HEK293 (cell line): ENCODE measurements around the gene DLK1.

Source experiments
- CTCF ChIA-PET: fragments of 350-600 bp; formaldehyde crosslinking; extraction: SDS; loops from one replicate; lab custom pipeline; 2021; ENCODE audit warnings: antibody characterized with exemption; lab: Yijun Ruan, JAX
- POLR2A ChIA-PET: fragments of 300-600 bp; formaldehyde crosslinking; extraction: SDS; loops from one replicate; lab custom pipeline; 2020; ENCODE audit warnings: antibody characterized with exemption, inconsistent platforms; lab: Yijun Ruan, JAX
- H3K27ac ChIP-seq: fragments of 200-500 bp; sonication (Bioruptor generic); 2 replicates; pipeline ENCODE4 v1.5.1; 2014; ENCODE audit warnings: low read depth, low read length, control low read depth, inconsistent platforms; ENCODE audit errors: extremely low read depth
- H3K36me3 ChIP-seq, 2 experiments: fragments of 200-500 bp in 1 of 2; sonication (Bioruptor generic) in 1 of 2; 1 replicate in 1 of 2; 2 replicates in 1 of 2; pipeline ENCODE4 v1.5.1; 2014 to 2017; ENCODE audit warnings: inconsistent platforms in 2 of 2, low read length in 2 of 2; ENCODE audit not compliant: control insufficient read depth in 2 of 2, insufficient read depth in 1 of 2
- H3K4me1 ChIP-seq: fragments of 200-500 bp; sonication (Bioruptor generic); 2 replicates; pipeline ENCODE4 v1.5.1; 2014; ENCODE audit warnings: mild to moderate bottlenecking, low read length, inconsistent platforms; ENCODE audit not compliant: control insufficient read depth, insufficient read depth
- H3K4me3 ChIP-seq: 2 replicates; pipeline ENCODE4 v1.5.1; 2011; ENCODE audit warnings: low read depth, mild to moderate bottlenecking, control low read depth, low read length, moderate library complexity
- H3K9me3 ChIP-seq: fragments of 200-500 bp; sonication (Bioruptor generic); 2 replicates; pipeline ENCODE4 v1.5.1; 2014; ENCODE audit warnings: low read depth, low read length, inconsistent platforms; ENCODE audit not compliant: control insufficient read depth, insufficient read depth
- BCL11A ChIP-seq: fragments of 450-650 bp; formaldehyde crosslinking; IDR thresholded peaks from 2 replicates; pipeline ENCODE4 v1.5.1; 2016; ENCODE audit warnings: low read depth, missing biosample characterization, missing genetic modification characterization
- IKZF3 ChIP-seq: fragments of 450-650 bp; IDR thresholded peaks from 2 replicates; pipeline ENCODE4 v1.5.0; 2018; ENCODE audit warnings: missing biosample characterization, mild to moderate bottlenecking, missing genetic modification characterization, moderate library complexity
- KLF1 ChIP-seq: fragments of 450-650 bp; formaldehyde crosslinking; IDR thresholded peaks from 2 replicates; pipeline ENCODE4 v1.5.1; 2016; ENCODE audit warnings: missing biosample characterization, missing genetic modification characterization
- PRDM1 ChIP-seq: fragments of 450-650 bp; formaldehyde crosslinking; IDR thresholded peaks from 2 replicates; pipeline ENCODE4; 2016; ENCODE audit warnings: missing biosample characterization, missing genetic modification characterization
- PRDM2 ChIP-seq: fragments of 450-650 bp; formaldehyde crosslinking; IDR thresholded peaks from 2 replicates; pipeline ENCODE4 v1.5.1; 2016; ENCODE audit warnings: missing biosample characterization, missing genetic modification characterization, borderline replicate concordance
- PRDM6 ChIP-seq: fragments of 450-650 bp; formaldehyde crosslinking; IDR thresholded peaks from 2 replicates; pipeline ENCODE4 v1.5.1; 2017; ENCODE audit warnings: missing biosample characterization, missing genetic modification characterization
- SETDB1 ChIP-seq: IDR thresholded peaks from one replicate; pipeline ENCODE4 v1.6.1; 2017; ENCODE audit warnings: mild to moderate bottlenecking, low read length, moderate library complexity, mixed read lengths; ENCODE audit not compliant: insufficient read length
- SP7 ChIP-seq: fragments of 450-650 bp; formaldehyde crosslinking; IDR thresholded peaks from 2 replicates; pipeline ENCODE4 v1.5.1; 2016; ENCODE audit warnings: missing biosample characterization, missing genetic modification characterization
- TCF7L2 ChIP-seq: IDR thresholded peaks from 2 replicates; pipeline ENCODE4 v1.6.1; 2011; ENCODE audit warnings: low read depth, mild to moderate bottlenecking, inconsistent platforms, low read length, moderate library complexity, borderline replicate concordance
- ZBTB48 ChIP-seq: fragments of 450-650 bp; formaldehyde crosslinking; IDR thresholded peaks from 2 replicates; pipeline ENCODE4 v1.5.1; 2016; ENCODE audit warnings: missing biosample characterization, missing genetic modification characterization
- ZFP3 ChIP-seq: fragments of 450-650 bp; formaldehyde crosslinking; IDR thresholded peaks from 2 replicates; pipeline ENCODE4 v1.5.1; 2016; ENCODE audit warnings: low read depth, missing biosample characterization, missing genetic modification characterization
- ZNF10 ChIP-seq: fragments of 450-650 bp; formaldehyde crosslinking; IDR thresholded peaks from 2 replicates; pipeline ENCODE4 v1.5.1; 2017; ENCODE audit warnings: missing biosample characterization, missing genetic modification characterization
- ZNF175 ChIP-seq: fragments of 450-650 bp; formaldehyde crosslinking; IDR thresholded peaks from 2 replicates; pipeline ENCODE4 v1.5.1; 2016; ENCODE audit warnings: missing biosample characterization, missing genetic modification characterization
- ZNF18 ChIP-seq: fragments of 450-650 bp; formaldehyde crosslinking; IDR thresholded peaks from 2 replicates; pipeline ENCODE4 v1.5.1; 2016; ENCODE audit warnings: missing biosample characterization, missing genetic modification characterization
- ZNF202 ChIP-seq: fragments of 450-650 bp; formaldehyde crosslinking; IDR thresholded peaks from 2 replicates; pipeline ENCODE4 v1.5.1; 2016; ENCODE audit warnings: missing biosample characterization, missing genetic modification characterization, borderline replicate concordance
- ZNF266 ChIP-seq: fragments of 450-650 bp; formaldehyde crosslinking; IDR thresholded peaks from 2 replicates; pipeline ENCODE4 v1.5.1; 2016; ENCODE audit warnings: missing biosample characterization, missing genetic modification characterization, low read depth
- ZNF311 ChIP-seq: fragments of 450-650 bp; formaldehyde crosslinking; IDR thresholded peaks from 2 replicates; pipeline ENCODE4 v1.5.1; 2017; ENCODE audit warnings: missing biosample characterization, missing genetic modification characterization, borderline replicate concordance
- ZNF37A ChIP-seq: fragments of 450-650 bp; IDR thresholded peaks from 2 replicates; pipeline ENCODE4 v1.5.1; 2018; ENCODE audit warnings: missing biosample characterization, missing genetic modification characterization
- ZNF404 ChIP-seq: fragments of 450-650 bp; formaldehyde crosslinking; IDR thresholded peaks from 2 replicates; pipeline ENCODE4 v1.5.1; 2017; ENCODE audit warnings: missing biosample characterization, missing genetic modification characterization
- ZNF514 ChIP-seq: fragments of 450-650 bp; formaldehyde crosslinking; IDR thresholded peaks from 2 replicates; pipeline ENCODE4 v1.5.1; 2016; ENCODE audit warnings: missing biosample characterization, missing genetic modification characterization
- ZNF548 ChIP-seq: fragments of 450-650 bp; formaldehyde crosslinking; IDR thresholded peaks from 2 replicates; pipeline ENCODE4 v1.5.1; 2016; ENCODE audit warnings: missing biosample characterization, missing genetic modification characterization
- ZNF629 ChIP-seq: fragments of 450-650 bp; formaldehyde crosslinking; IDR thresholded peaks from 2 replicates; pipeline ENCODE4 v1.5.1; 2017; ENCODE audit warnings: missing biosample characterization, missing genetic modification characterization
- ZNF658 ChIP-seq: fragments of 450-650 bp; formaldehyde crosslinking; IDR thresholded peaks from 2 replicates; pipeline ENCODE4; 2016; ENCODE audit warnings: missing biosample characterization, missing genetic modification characterization

DLK1 gene

GRCh38 chr14:100777818-100778525, 51.3 kb downstream of the DLK1 start:
- ChIA-PET CTCF (no interaction called here), POLR2A (no interaction called here)
- Histone ChIP-seq H3K36me3 (no peaks in the 10 kb centered on the region), H3K27ac (no peak overlapping the region), H3K9me3 (no peaks in the 10 kb centered on the region), H3K4me3 (no peak overlapping the region), H3K4me1 (no peaks in the 10 kb centered on the region)
- no peak for TF ChIP-seq PRDM6 (tag by site-specific recombination)
- TF ChIP-seq ZNF514: no peak
- no peak for TF ChIP-seq SP7 (tag by site-specific recombination)
- no peak for TF ChIP-seq ZNF548 (tag by site-specific recombination)
- no peak for TF ChIP-seq PRDM2
- no peak for TF ChIP-seq ZNF10
- no peak for TF ChIP-seq ZNF658 (tag by site-specific recombination)
- no peak for TF ChIP-seq ZNF18 (tag by site-specific recombination)
- no peak for TF ChIP-seq ZNF266 (tag by site-specific recombination)

GRCh38 chr14:100778526-100778882, 51.8 kb downstream of the DLK1 start:
- no peak for TF ChIP-seq ZNF175
- Histone ChIP-seq H3K4me1 (no peaks in the 10 kb centered on the region), H3K27ac (no peak overlapping the region), H3K36me3 (no peaks in the 10 kb centered on the region), H3K9me3 (no peaks in the 10 kb centered on the region), H3K4me3 (no peak overlapping the region)
- POLR2A ChIA-PET: no interaction called here
- CTCF ChIA-PET: no interaction called here

- Histone ChIP-seq H3K36me3 (no peaks in the 10 kb centered on the region), H3K4me1 (no peaks in the 10 kb centered on the region), H3K9me3 (no peaks in the 10 kb centered on the region), H3K4me3 (no peak overlapping the region), H3K27ac (no peak overlapping the region)
- ChIA-PET POLR2A (no interaction called here), CTCF (no interaction called here)
- TF ChIP-seq ZNF37A (tag by site-specific recombination) (no peak), TCF7L2 (no peak), ZNF311 (tag by site-specific recombination) (no peak), ZBTB48 (no peak), PRDM1 (no peak), BCL11A (tag by site-specific recombination) (no peak), KLF1 (no peak), ZNF202 (tag by site-specific recombination) (no peak), SP7 (tag by site-specific recombination) (no peak), ZNF629 (tag by site-specific recombination) (no peak), ZFP3 (tag by site-specific recombination) (no peak), ZNF404 (no peak), IKZF3 (tag by site-specific recombination) (no peak), SETDB1 (no peak)
These were observed 52.4 kb downstream of the DLK1 start for GRCh38 chr14:100778951-100779690.
